Pancreas (tissue), 10 donors: ENCODE measurements around the gene TCF4. TPM values are rescaled to one million over a fixed set of nuclear protein-coding genes. Genes with fewer than 3 reads are reported as not detected.

ENCODE experiments used
- ATAC-seq, 4 donors: fragments of 200-7000 bp; cut with Tn5 transposase; one replicate each; pipeline versions ENCODE4 v1.8.0 to v1.9.1; 2020; ENCODE audit warnings: mild to moderate bottlenecking in 4 of 4, moderate library complexity in 4 of 4
- DNase-seq, 6 donors: peaks; one replicate each; pipeline ENCODE4 v3.0.0-alpha.2; 2020
- FAIRE-seq: peaks from 2 replicates; lab custom pipeline; 2012; peaks lifted over from hg19 to GRCh38; lab: Jason Lieb, UNC
- H3K27ac ChIP-seq, 4 donors: fragments of 200-600 bp; sonication (generic); 1 replicate in 3 of 4; 2 replicates in 1 of 4; pipeline versions ENCODE4 v1.5.0 to v1.8.0; 2020
- H3K27me3 ChIP-seq, 4 donors: fragments of 200-600 bp; one replicate each; pipeline ENCODE4 v1.8.0; 2021
- H3K36me3 ChIP-seq, 3 donors: fragments of 200-600 bp; sonication (generic) in 1 of 3; one replicate each; pipeline versions ENCODE4 v1.5.0 to v1.8.0; 2020 to 2021
- H3K4me1 ChIP-seq, 3 donors: fragments of 200-600 bp; one replicate each; pipeline ENCODE4 v1.8.0; 2021
- H3K4me3 ChIP-seq, 4 donors: fragments of 200-600 bp; sonication (generic) in 2 of 4; one replicate each; pipeline versions ENCODE4 v1.5.0 to v1.8.0; 2020 to 2021
- H3K9me3 ChIP-seq, 4 donors: fragments of 200-600 bp; one replicate each; pipeline ENCODE4 v1.8.0; 2021
- WGBS, 2 donors: extraction: QIAGEN DNeasy Blood & Tissue Kit; methylation state at CpG; one replicate each; pipeline ENCODE4 v1.1.7; 2013; 5-methylcytosine and 5-hydroxymethylcytosine counted together
- intact Hi-C, 3 donors: fragments of 100-400 bp; cut with DNase I; formaldehyde crosslinking; loops; one replicate each; pipeline versions ENCODE4 v1.11.1 to v1.14.2; 2022
- polyA plus RNA-seq, 2 donors: library from polyadenylated mRNA; stranded (reverse); fragments of 200-250 nt; gene quantifications; one replicate each; pipeline ENCODE4 v1.2.3, GENCODE V29; 2013
- total RNA-seq, 6 donors: library from RNA; stranded (reverse); fragmentation: NEBNext Ultra II Directional in 4 of 6; extraction: Animal tissue kit (Norgen Biotek cat#: 25700) in 4 of 6; gene quantifications; one replicate each; pipeline versions ENCODE4 v1.2.1 to v1.2.4, GENCODE V29; 2021 to 2023
- TF ChIP-seq, protein P1 (sequence below), 4 donors: fragments of 200-600 bp; sonication (generic) in 3 of 4; IDR thresholded peaks; one replicate each; pipeline versions ENCODE4 v1.5.0 to v1.8.0; 2021; ENCODE audit warnings: antibody characterized with exemption in 4 of 4
- donor health status: healthy with polysubstance abuse.
- donor health status: DM: no; HTN: no; CAD: no; lungs with moderate emphysema.
- donor health status: DM: no; HTN: no; CAD: no.
- donor health status: control.
- donor health status: control.
- donor health status: Bipolar disorder and iron deficiency.
- donor health status: DM: yes; HTN: yes; CAD: no.
- donor health status: DM: no; HTN: no; CAD: no.
- donor health status: DM: no; HTN: no; CAD: no.
- donor health status: DM: yes; HTN: yes; CAD: no.

The TCF4 gene
- total and polyA plus RNA-seq, 8 donors = 4.4 to 27.9 (median 10.5) TPM

DNA sequence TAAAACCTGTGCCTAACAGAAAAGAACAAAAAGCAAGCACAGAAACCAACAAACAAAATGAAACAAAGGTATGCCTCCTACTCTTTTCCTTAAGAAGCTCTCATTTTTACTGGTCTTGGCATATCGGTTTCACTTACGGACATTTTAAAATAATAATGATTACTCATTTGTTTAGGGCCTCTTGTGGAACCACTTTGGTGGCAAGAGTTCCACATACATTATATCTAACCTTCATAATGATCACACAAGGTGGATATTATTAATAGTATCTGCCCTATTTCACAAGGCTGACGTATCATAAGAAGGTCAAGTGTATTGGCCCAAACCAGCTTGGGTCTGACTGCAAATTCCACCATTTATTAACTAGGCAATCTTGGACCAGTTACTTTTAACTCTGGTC lies 304.7 kb downstream of the TCF4 start:
- TF ChIP-seq, protein P1, sequence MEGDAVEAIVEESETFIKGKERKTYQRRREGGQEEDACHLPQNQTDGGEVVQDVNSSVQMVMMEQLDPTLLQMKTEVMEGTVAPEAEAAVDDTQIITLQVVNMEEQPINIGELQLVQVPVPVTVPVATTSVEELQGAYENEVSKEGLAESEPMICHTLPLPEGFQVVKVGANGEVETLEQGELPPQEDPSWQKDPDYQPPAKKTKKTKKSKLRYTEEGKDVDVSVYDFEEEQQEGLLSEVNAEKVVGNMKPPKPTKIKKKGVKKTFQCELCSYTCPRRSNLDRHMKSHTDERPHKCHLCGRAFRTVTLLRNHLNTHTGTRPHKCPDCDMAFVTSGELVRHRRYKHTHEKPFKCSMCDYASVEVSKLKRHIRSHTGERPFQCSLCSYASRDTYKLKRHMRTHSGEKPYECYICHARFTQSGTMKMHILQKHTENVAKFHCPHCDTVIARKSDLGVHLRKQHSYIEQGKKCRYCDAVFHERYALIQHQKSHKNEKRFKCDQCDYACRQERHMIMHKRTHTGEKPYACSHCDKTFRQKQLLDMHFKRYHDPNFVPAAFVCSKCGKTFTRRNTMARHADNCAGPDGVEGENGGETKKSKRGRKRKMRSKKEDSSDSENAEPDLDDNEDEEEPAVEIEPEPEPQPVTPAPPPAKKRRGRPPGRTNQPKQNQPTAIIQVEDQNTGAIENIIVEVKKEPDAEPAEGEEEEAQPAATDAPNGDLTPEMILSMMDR (IDR thresholded peaks at IDR 0.05) = no peak
- no peaks in the 10 kb centered on the region for H3K36me3 ChIP-seq
- no peak overlapping the region for H3K4me3 ChIP-seq
- DNase-seq (no peak), FAIRE-seq (no peak), ATAC-seq (no peak)
- no peaks in the 10 kb centered on the region for H3K9me3 ChIP-seq
- no peak overlapping the region for H3K27ac ChIP-seq
- H3K27me3 ChIP-seq = no peaks in the 10 kb centered on the region
- 90 to 93% methylated on average over 3 of the region's 3 CpGs for WGBS, 2 donors
- H3K4me1 ChIP-seq = no peaks in the 10 kb centered on the region
- intact Hi-C loops = no loop called here

DNA sequence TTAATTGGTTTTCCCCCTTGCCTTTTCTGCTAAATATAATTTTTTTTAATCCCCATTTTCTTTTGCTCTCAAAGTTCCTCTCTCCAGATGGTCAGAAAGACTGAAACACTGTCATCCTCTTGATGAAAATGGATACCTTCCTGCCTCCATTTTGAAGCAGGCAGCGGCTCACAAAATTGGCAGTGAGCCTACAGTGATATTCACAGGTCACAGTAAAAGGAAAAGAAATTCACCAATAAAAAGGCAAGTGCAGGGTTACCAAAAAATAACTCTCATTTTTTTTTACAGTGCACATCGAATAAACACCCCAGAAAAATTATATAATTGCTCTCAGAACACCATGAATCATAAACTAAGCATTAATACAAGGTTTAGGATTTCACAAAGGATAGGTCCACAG lies 307.5 kb downstream of the TCF4 start:
- Histone ChIP-seq H3K9me3 (no peaks in the 10 kb centered on the region), H3K27ac (no peak overlapping the region), H3K36me3 (no peaks in the 10 kb centered on the region), H3K4me3 (no peak overlapping the region), H3K4me1 (no peaks in the 10 kb centered on the region), H3K27me3 (no peaks in the 10 kb centered on the region)
- ATAC-seq = no peak
- no peak for DNase-seq
- 66 to 68% methylated on average over 2 of the region's 2 CpGs for WGBS, 2 donors
- TF ChIP-seq, protein P1 (IDR thresholded peaks at IDR 0.05) = no peak
- no peak for FAIRE-seq
- intact Hi-C loops = no loop called here

DNA sequence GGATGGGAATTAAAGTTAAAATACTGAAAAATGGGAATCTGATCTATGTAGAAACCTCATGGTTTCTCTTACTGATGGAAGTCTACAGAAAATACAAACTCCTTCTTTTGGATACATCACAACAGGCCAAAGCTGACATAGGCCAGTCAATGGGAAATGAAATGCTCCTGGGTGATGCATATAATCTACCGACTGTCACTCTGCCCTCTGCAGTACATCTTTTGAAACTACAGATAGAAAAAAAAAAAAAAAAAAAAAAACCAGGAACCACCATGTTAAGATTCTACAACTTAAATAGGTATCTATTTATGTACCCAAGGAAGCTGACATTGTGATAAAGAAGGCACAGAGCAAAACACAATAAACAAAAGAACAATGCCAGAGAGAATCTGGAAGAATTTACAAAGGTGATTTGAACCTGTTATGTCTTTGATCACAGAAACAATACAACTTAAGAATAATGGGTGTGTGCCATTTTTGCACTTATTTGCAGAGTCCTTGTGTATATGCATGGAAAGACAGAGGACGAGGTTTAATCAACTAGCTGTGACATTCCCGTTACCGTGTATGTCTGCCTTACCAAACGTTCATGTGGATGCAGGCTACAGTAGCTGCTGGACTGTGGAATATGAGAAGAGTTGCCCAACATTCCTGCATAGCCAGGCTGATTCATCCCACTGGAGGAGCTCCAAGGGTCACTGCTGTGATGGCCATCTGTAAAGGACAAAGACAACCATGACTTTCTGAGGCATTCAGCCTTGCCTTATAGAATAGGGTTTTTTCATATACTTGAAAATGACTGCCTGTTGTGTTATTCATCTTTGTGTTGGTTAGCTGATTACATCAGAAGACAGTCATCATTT lies 312.7 kb downstream of the TCF4 start:
- H3K4me1 ChIP-seq = no peaks in the 10 kb centered on the region
- no peak overlapping the region for H3K4me3 ChIP-seq
- H3K36me3 ChIP-seq = no peaks in the 10 kb centered on the region
- FAIRE-seq (no peak), ATAC-seq (peak in 1 of 4 donors; percentile 32), DNase-seq (peak in 1 of 6 donors; percentile 2)
- intact Hi-C loops = no loop called here
- H3K9me3 ChIP-seq = no peaks in the 10 kb centered on the region
- no peaks in the 10 kb centered on the region for H3K27me3 ChIP-seq
- WGBS, 2 donors = 53 to 71% methylated on average over 5 of the region's 5 CpGs
- no peak overlapping the region for H3K27ac ChIP-seq
- TF ChIP-seq, protein P1 (IDR thresholded peaks at IDR 0.05) = peak in 1 of 4 donors; percentile 9

DNA sequence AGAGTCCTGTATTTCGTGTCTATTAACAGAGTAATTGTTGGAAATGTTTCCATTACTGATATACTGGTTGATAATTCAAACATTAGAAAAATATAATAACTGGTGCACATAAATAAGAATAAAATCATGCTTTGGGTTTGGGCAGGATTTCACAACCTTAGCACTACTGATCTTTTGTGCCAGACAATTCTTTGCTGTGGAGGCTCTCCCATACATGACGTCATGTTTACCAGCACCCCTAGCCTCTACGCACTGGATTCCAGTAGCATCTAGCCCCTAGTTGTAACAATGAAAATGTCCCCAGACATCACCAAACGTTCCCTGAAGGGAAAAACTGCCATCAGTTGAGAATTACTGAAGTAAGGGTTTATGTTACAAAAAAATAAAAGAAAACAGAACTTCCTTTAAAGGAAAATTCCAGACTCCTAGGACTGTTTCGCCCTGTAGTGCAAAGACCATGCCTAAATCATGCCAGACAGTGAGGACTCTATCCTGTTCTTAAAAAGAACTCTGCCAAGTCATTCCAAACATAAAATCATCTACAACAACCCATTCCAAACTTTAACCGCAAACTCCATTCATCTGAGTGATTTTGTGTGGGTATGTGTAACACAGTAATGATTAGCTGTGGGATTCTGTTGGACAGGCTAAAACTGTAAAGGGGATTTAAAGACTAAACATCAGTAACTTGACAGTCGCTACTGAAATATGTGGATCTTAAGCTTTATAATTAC lies 315.3 kb downstream of the TCF4 start:
- Histone ChIP-seq H3K27me3 (no peaks in the 10 kb centered on the region), H3K4me3 (no peak overlapping the region), H3K36me3 (no peaks in the 10 kb centered on the region), H3K4me1 (no peaks in the 10 kb centered on the region), H3K27ac (no peak overlapping the region), H3K9me3 (no peaks in the 10 kb centered on the region)
- TF ChIP-seq, protein P1 (IDR thresholded peaks at IDR 0.05) = no peak
- intact Hi-C loops = no loop called here
- DNase-seq (no peak), FAIRE-seq (no peak), ATAC-seq (peak in 1 of 4 donors; percentile 34)
- 77 to 83% methylated on average over 7 of the region's 7 CpGs for WGBS, 2 donors
